Measurements from ENCODE around the gene JSRP1.

JSRP1 gene

DNA sequence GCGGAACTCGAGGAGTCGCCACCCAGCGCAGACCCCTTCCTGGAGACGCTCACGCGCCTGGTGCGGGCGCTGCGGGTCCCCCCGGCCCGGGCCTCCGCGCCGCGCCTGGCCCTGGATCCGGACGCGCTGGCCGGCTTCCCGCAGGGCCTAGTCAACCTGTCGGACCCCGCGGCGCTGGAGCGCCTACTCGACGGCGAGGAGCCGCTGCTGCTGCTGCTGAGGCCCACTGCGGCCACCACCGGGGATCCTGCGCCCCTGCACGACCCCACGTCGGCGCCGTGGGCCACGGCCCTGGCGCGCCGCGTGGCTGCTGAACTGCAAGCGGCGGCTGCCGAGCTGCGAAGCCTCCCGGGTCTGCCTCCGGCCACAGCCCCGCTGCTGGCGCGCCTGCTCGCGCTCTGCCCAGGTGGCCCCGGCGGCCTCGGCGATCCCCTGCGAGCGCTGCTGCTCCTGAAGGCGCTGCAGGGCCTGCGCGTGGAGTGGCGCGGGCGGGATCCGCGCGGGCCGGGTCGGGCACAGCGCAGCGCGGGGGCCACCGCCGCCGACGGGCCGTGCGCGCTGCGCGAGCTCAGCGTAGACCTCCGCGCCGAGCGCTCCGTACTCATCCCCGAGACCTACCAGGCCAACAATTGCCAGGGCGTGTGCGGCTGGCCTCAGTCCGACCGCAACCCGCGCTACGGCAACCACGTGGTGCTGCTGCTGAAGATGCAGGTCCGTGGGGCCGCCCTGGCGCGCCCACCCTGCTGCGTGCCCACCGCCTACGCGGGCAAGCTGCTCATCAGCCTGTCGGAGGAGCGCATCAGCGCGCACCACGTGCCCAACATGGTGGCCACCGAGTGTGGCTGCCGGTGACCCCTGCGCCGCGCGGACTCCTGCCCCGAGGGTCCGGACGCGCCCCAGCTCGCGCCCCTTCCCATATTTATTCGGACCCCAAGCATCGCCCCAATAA lies 4.8 kb downstream of the JSRP1 start:
- DNase-seq (ENCODE audit: insufficient read length, low spot score) (no peak), FAIRE-seq (no peak)

DNA sequence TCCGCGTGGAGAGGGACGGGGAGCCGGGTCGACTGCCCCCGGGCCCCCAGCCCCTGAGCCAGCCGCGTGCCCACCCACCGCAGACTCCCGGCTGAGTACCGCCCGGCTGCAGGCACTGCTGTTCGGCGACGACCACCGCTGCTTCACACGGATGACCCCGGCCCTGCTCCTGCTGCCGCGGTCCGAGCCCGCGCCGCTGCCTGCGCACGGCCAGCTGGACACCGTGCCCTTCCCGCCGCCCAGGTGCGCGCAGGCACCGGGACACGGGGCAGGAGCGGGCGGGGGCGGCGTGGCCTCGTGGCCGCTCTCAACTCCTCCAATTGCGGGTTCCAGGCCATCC lies 5.5 kb downstream of the JSRP1 start:
- no peak for TF ChIP-seq CTCF (IDR thresholded peaks at IDR 0.05; ENCODE audit: insufficient read depth, missing control alignments)
- DNase-seq (ENCODE audit: insufficient read length, low spot score) (no peak), FAIRE-seq (no peak)

More for the DNA sequence above, 4.8 kb downstream of the JSRP1 start:
- no peak for TF ChIP-seq CTCF (IDR thresholded peaks at IDR 0.05; ENCODE audit: insufficient read depth, missing control alignments)

DNA sequence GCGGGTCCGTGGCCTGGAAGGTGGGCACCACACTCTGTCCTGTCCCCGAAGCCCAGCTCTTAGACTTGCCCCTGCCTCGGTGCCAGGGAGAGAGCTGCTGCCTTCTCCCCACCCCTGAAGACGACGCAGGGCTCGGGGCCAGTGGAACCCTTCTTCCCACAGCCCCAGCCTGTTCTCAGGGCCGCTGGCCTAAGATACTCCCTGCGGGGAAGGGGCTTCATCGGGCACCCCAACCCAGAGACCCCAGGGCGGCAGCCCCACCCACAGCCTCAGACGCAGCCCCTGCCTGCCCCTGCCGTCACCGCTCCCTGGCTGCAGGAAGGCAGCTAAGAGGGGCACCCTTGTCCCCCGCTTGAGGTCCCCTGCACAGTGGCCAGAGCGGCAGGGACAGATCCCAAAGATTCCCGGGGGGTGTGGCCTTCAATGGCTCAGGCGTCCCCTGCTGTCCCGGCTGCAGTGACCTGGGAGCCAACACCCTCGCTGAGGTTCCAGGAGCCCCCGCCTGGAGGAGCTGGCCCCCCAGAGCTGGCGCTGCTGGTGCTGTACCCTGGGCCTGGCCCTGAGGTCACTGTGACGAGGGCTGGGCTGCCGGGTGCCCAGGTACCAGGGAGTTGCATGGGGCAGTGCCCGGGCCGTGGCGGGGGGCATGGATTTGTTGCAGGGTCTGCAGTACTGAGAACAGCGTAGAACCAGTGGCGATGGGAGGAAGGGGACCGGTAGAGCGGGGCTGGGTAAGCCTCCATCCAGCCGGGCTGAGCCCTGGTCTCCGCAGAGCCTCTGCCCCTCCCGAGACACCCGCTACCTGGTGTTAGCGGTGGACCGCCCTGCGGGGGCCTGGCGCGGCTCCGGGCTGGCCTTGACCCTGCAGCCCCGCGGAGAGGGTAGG lies 6.1 kb downstream of the JSRP1 start:
- DNase-seq (ENCODE audit: insufficient read length, low spot score) (no peak), FAIRE-seq (no peak)

DNA sequence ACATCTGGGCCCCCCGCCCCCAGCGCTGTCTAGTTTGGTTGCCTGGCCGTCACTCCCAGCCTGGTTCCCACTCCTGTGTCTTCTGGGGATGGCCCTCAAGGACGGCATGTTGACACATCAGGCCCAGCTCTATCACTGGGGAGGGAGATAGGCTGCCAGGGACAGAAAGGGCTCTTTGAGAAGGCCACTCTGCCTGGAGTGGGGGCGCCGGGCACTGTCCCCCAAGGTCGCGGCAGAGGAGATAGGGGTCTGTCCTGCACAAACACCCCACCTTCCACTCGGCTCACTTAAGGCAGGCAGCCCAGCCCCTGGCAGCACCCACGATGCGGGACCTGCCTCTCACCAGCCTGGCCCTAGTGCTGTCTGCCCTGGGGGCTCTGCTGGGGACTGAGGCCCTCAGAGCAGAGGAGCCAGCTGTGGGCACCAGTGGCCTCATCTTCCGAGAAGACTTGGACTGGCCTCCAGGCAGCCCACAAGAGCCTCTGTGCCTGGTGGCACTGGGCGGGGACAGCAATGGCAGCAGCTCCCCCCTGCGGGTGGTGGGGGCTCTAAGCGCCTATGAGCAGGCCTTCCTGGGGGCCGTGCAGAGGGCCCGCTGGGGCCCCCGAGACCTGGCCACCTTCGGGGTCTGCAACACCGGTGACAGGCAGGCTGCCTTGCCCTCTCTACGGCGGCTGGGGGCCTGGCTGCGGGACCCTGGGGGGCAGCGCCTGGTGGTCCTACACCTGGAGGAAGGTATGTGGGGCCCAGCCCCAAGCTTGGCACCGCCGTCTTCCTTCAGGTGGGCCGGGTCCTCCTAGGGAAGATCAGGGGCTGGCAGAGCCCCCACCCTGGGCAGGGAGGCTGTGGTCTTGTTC lies 7.0 kb downstream of the JSRP1 start, which contains the start of gene AMH:
TSS of gene AMH (plus strand) at position 314 of the 857 bp plus-strand sequence. CDS start at position 324, 10 bp downstream.
- no peak for TF ChIP-seq CTCF (IDR thresholded peaks at IDR 0.05; ENCODE audit: insufficient read depth, missing control alignments)
- no peak for FAIRE-seq
- DNase-seq (ENCODE audit: insufficient read length, low spot score), result no peak

More for the DNA sequence above, 6.1 kb downstream of the JSRP1 start:
- no peak for TF ChIP-seq CTCF (IDR thresholded peaks at IDR 0.05; ENCODE audit: insufficient read depth, missing control alignments)

GRCh38 chr19:2248136-2249009 lies 7.8 kb downstream of the JSRP1 start:
- TF ChIP-seq CTCF (IDR thresholded peaks at IDR 0.05; ENCODE audit: insufficient read depth, missing control alignments), result no peak
- FAIRE-seq (no peak), DNase-seq (ENCODE audit: insufficient read length, low spot score) (no peak)
